A673 (cell line): ENCODE data around the gene NBPF26. TPM values are rescaled to one million over a fixed set of nuclear protein-coding genes. Genes with fewer than 3 reads are reported as not detected.
"Not testable (repeated sequence)": the region's sequence is repeated elsewhere in the genome, so short reads cannot be mapped to it uniquely, and the experiment has no call there.

Experiments used
- BruUV-seq: library from RNA; stranded (reverse); fragments of 400-500 nt; replicated peaks from 2 replicates; lab custom pipeline; 2021; lab: Mats Ljungman, UMichigan
- CTCF ChIA-PET: fragments of 300-600 bp; sonication (Branson Sonifier 250); formaldehyde crosslinking; loops from one replicate; lab custom pipeline; 2022; ENCODE audit warnings: antibody characterized with exemption; lab: Charles Lee
- POLR2A ChIA-PET: fragments of 300-600 bp; sonication (Branson Sonifier 250); formaldehyde crosslinking; loops from one replicate; lab custom pipeline; 2022; ENCODE audit warnings: antibody characterized with exemption; ENCODE audit not compliant: low non-redundant PET; lab: Charles Lee
- DNase-seq: peaks from one replicate; pipeline ENCODE4 v3.0.0-alpha.2; 2015; ENCODE audit warnings: low spot score
- H3K27ac ChIP-seq: fragments of 200-600 bp; sonication (generic); 2 replicates; pipeline ENCODE4 v1.5.1; 2016; ENCODE audit warnings: mixed run types, low read depth, mild to moderate bottlenecking, mixed read lengths, antibody characterized with exemption, low read length; ENCODE audit not compliant: poor library complexity, severe bottlenecking
- H3K27me3 ChIP-seq: fragments of 200-600 bp; sonication (generic); replicated peaks from 2 replicates; pipeline ENCODE4 v1.6.1; 2017; ENCODE audit warnings: mixed run types, low read depth, mild to moderate bottlenecking, mixed read lengths, antibody characterized with exemption, low read length; ENCODE audit not compliant: insufficient read depth, poor library complexity
- H3K36me3 ChIP-seq: fragments of 200-600 bp; sonication (generic); 2 replicates; pipeline ENCODE4 v1.6.1; 2016; ENCODE audit warnings: mixed run types, mild to moderate bottlenecking, mixed read lengths, antibody characterized with exemption, low read length; ENCODE audit not compliant: insufficient read depth, poor library complexity, severe bottlenecking
- H3K4me1 ChIP-seq: fragments of 200-600 bp; sonication (generic); 2 replicates; pipeline ENCODE4 v1.6.1; 2017; ENCODE audit warnings: mixed run types, mild to moderate bottlenecking, mixed read lengths, antibody characterized with exemption, low read length; ENCODE audit not compliant: insufficient read depth, poor library complexity, severe bottlenecking
- H3K4me3 ChIP-seq: fragments of 200-600 bp; sonication (generic); 2 replicates; pipeline ENCODE4 v1.5.1; 2016; ENCODE audit warnings: low read depth, mixed run types, mild to moderate bottlenecking, mixed read lengths, low read length; ENCODE audit not compliant: poor library complexity, severe bottlenecking
- H3K9me3 ChIP-seq: fragments of 200-600 bp; sonication (generic); 2 replicates; pipeline ENCODE4 v1.6.1; 2016; ENCODE audit warnings: mixed run types, low read depth, mild to moderate bottlenecking, mixed read lengths, antibody characterized with exemption, low read length; ENCODE audit not compliant: poor library complexity, severe bottlenecking
- intact Hi-C: fragments of 100-400 bp; cut with micrococcal nuclease; formaldehyde crosslinking; loops from one replicate; pipeline ENCODE4 v1.10.0; 2022; ENCODE audit not compliant: unreplicated experiment
- total RNA-seq: library from RNA; stranded (reverse); gene quantifications from 2 replicates; pipeline ENCODE4 v1.2.3, GENCODE V29; 2021

Gene NBPF26
- total RNA-seq, 1 experiment from 2014 or later: 2.5 TPM

DNA sequence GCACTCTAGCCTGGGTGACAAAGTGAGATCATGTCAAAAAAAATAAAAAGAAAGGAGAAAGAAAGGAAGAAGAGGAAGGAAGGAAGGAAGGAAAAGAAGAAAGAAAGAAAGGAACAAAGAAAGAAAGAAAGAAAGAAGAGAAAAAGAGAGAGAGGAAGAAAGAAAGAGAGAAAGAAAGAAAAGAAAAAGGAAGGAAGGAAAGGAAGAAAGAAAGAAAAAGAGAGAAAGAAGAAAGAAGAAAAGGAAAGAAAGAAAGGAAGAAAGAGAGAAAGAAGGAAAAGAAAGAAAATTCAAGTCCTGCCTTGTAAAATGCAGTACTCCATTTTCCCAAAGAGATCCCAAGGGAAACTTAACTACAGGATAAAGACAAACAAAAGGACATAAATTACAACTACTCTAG, 154.5 kb downstream of the NBPF26 start:
- CTCF ChIA-PET, H3K4me1 ChIP-seq, intact Hi-C loops, POLR2A ChIA-PET, H3K27me3 ChIP-seq, H3K36me3 ChIP-seq, H3K9me3 ChIP-seq, H3K4me3 ChIP-seq, DNase-seq, BruUV-seq, H3K27ac ChIP-seq: not testable (repeated sequence)

DNA sequence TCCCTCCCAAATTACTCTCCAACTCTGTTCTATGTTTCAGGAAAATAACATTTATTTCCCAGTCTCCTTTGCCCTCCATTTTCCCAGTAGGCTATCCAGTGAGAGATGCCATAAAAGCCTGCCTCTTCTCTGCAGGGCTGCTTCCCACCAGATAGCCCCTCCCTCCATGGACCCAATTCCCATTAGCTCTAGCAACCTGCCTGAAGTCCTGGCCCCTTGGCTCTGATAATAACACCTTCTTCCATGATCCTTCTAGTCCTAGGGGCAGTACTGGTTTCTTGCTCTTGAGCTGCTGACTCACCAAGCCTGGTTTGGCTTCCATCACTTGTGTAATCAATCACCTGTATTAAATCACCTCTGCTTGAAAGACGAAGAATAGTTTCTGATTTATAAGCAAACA, 156.3 kb downstream of the NBPF26 start:
- H3K27me3 ChIP-seq, BruUV-seq, H3K4me1 ChIP-seq, POLR2A ChIA-PET, H3K36me3 ChIP-seq, H3K27ac ChIP-seq, CTCF ChIA-PET, H3K4me3 ChIP-seq, DNase-seq, intact Hi-C loops, H3K9me3 ChIP-seq: not testable (repeated sequence)

DNA sequence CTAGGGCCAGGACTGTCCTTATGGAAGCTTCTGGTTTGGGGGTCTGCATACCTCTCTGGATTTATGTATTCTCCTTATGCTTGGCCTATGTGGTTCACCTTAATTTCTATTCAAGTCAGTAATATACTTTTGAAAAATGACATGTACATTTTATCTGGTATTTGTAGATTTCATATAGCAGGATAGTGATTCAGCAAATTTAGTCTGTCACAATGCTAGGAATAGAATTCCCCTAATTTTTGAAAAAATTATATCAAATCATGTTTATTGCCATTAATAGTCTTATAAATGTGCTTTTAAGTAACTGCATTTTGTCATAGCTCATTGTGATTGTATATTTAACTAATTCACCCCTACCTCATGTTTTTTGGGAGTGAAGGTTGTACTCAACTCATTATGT, 158.2 kb downstream of the NBPF26 start:
- H3K27me3 ChIP-seq, DNase-seq, POLR2A ChIA-PET, H3K9me3 ChIP-seq, H3K36me3 ChIP-seq, H3K4me3 ChIP-seq, CTCF ChIA-PET, H3K4me1 ChIP-seq, H3K27ac ChIP-seq, BruUV-seq, intact Hi-C loops: not testable (repeated sequence)

Other genes starting within 250 kb of the NBPF26 start
- not detected in 2 replicates for gene PPIAL4A, start 165.8 kb downstream of the NBPF26 start, total RNA-seq